Measurements from ENCODE around the gene TAF11.
"Not testable (repeated sequence)": the region's sequence is repeated elsewhere in the genome, so short reads cannot be mapped to it uniquely, and the experiment has no call there.

Gene TAF11

GRCh38 chr6:34864007-34864406 is 23.8 kb downstream of the TAF11 start:
- no peak for DNase-seq

- no peak for DNase-seq
Observed at GRCh38 chr6:34860776-34861175, 27.1 kb downstream of the TAF11 start.

- DNase-seq, result no peak
Observed at GRCh38 chr6:34859951-34860350, 27.9 kb downstream of the TAF11 start.

GRCh38 chr6:34858681-34859080 is 29.2 kb downstream of the TAF11 start:
- DNase-seq, result no peak

- no peak for DNase-seq
Observed at GRCh38 chr6:34855463-34855862, 32.4 kb downstream of the TAF11 start.

GRCh38 chr6:34852406-34853085 is 35.3 kb downstream of the TAF11 start:
- DNase-seq, result peak; percentile 5

- no peak for DNase-seq
Observed at GRCh38 chr6:34851361-34851760, 36.5 kb downstream of the TAF11 start.

GRCh38 chr6:34849066-34849465 is 38.8 kb downstream of the TAF11 start:
- DNase-seq, result not testable (repeated sequence)

GRCh38 chr6:34839666-34840352 is 48.0 kb downstream of the TAF11 start:
- no peak for DNase-seq

GRCh38 chr6:34837528-34837927 is 50.3 kb downstream of the TAF11 start:
- no peak for DNase-seq

GRCh38 chr6:34836451-34836850 is 51.4 kb downstream of the TAF11 start:
- no peak for DNase-seq

- no peak for DNase-seq
Observed at GRCh38 chr6:34836008-34836407, 51.8 kb downstream of the TAF11 start.

- DNase-seq, result no peak
Observed at GRCh38 chr6:34834789-34835518, 52.9 kb downstream of the TAF11 start.

GRCh38 chr6:34832942-34833341 is 54.9 kb downstream of the TAF11 start:
- no peak for DNase-seq

- DNase-seq, result no peak
Observed at GRCh38 chr6:34829137-34829536, 58.7 kb downstream of the TAF11 start.

Measured in fibroblast of skin of scalp (primary cell).